Gastrocnemius medialis (tissue), 4 donors: ENCODE results near the gene DOCK3.

ENCODE experiments used
- CTCF ChIP-seq, 5 experiments: fragments of 450-650 bp in 3 of 5; fragments of 200-600 bp in 2 of 5; sonication (generic) in 2 of 5; IDR thresholded peaks in 4 of 5; conservative IDR thresholded peaks in 1 of 5; 1 replicate in 4 of 5; 2 replicates in 1 of 5; pipeline ENCODE4 v1.5.1; 2016 to 2019; ENCODE audit warnings: antibody characterized with exemption in 5 of 5, mild to moderate bottlenecking in 3 of 5, moderate library complexity in 3 of 5
- POLR2A ChIP-seq, 2 donors: fragments of 450-650 bp; IDR thresholded peaks; one replicate each; pipeline ENCODE4 v1.6.1; 2017; ENCODE audit warnings: antibody characterized with exemption in 2 of 2, mild to moderate bottlenecking in 2 of 2, moderate library complexity in 2 of 2

GRCh38 chr3:51276046-51276445, 601.3 kb downstream of the DOCK3 start:
- TF ChIP-seq POLR2A (IDR thresholded peaks at IDR 0.05) = no peak
- TF ChIP-seq CTCF (IDR thresholded peaks at IDR 0.05 in 4 of 5, conservative IDR thresholded peaks at IDR 0.05 in 1 of 5) = no peak
